Stimulated activated CD4-positive, alpha-beta T cell treated with anti-CD3 and anti-CD28 coated beads, TNF-alpha, amount 100 ng/mL, for 24 hours (primary cell): ENCODE measurements around the gene TAP2.

Experiments
- DNase-seq, 3 experiments: peaks; one replicate each; pipeline ENCODE4 v3.0.0-alpha.2; 2020; ENCODE audit warnings: low read depth in 3 of 3

The TAP2 gene

GRCh38 chr6:32792901-32793435 lies 45.6 kb downstream of the TAP2 start:
- DNase-seq, result no peak

GRCh38 chr6:32790306-32790705 lies 48.2 kb downstream of the TAP2 start:
- no peak for DNase-seq
